Dedifferentiated amniotic fluid mesenchymal stem cell (primary cell): Measurements from ENCODE around the gene MED13L.

Experiments
- DNase-seq: peaks from one replicate; pipeline ENCODE4 v3.0.0-alpha.2; 2016; ENCODE audit errors: extremely low spot score

The MED13L gene

GRCh38 chr12:116090516-116090915 lies 187.0 kb downstream of the MED13L start:
- DNase-seq, result no peak

- DNase-seq, result no peak
Measured at GRCh38 chr12:116089080-116089479, 188.4 kb downstream of the MED13L start.

- DNase-seq, result no peak
Measured at GRCh38 chr12:116087962-116088361, 189.5 kb downstream of the MED13L start.

- DNase-seq, result no peak
Measured at GRCh38 chr12:116087399-116087798, 190.1 kb downstream of the MED13L start.

GRCh38 chr12:116080415-116080814 lies 197.1 kb downstream of the MED13L start:
- DNase-seq, result no peak

- no peak for DNase-seq
Measured at GRCh38 chr12:116078396-116078795, 199.1 kb downstream of the MED13L start.

- no peak for DNase-seq
Measured at GRCh38 chr12:116077431-116077830, 200.1 kb downstream of the MED13L start.

GRCh38 chr12:116076399-116076798 lies 201.1 kb downstream of the MED13L start:
- no peak for DNase-seq

- no peak for DNase-seq
Measured at GRCh38 chr12:116074686-116075085, 202.8 kb downstream of the MED13L start.

- no peak for DNase-seq
Measured at GRCh38 chr12:116071555-116072230, 205.8 kb downstream of the MED13L start.

DNA sequence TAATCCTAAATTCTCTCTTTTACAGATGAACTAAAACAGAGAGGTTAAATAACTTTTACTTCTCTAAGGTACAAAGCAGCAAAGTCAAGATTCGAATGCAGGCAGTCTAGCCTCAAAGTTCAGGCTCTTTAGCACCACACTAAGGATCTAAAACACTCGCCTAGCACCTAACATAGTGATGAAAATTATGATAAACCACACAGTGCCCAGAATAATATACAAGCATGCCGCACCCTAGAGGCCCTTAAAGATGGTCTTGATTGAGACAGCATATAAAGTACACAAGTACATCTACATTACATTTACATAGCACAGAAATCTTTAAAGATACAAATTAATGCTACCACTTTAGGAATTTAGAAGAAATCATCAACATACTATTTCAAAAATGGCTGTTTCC lies 207.0 kb downstream of the MED13L start:
- no peak for DNase-seq

GRCh38 chr12:116069943-116070342 lies 207.6 kb downstream of the MED13L start:
- DNase-seq, result no peak

DNA sequence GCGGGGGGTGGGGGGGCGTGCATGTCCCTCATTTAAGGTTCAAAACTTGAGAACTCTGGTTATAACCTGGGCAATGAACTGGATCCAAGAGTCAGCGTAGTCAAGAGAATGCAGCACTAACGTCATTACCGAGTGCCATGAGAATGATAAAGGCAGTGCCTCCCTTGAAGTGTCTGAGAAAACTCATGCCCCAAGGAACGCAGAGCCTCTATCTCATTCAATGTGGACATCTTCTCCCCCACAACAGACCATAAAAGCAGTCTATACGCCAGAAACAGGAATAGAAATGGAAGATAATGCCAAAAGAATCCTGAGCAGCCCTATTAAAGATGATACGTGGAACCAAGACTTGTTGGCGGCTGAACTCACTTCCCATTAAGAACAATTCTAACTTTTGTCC lies 208.6 kb downstream of the MED13L start:
- DNase-seq, result no peak

- no peak for DNase-seq
Measured at GRCh38 chr12:116068371-116068770, 209.1 kb downstream of the MED13L start.

GRCh38 chr12:116067892-116068291 lies 209.6 kb downstream of the MED13L start:
- no peak for DNase-seq

- no peak for DNase-seq
Measured at GRCh38 chr12:116066381-116067230, 210.9 kb downstream of the MED13L start.

DNA sequence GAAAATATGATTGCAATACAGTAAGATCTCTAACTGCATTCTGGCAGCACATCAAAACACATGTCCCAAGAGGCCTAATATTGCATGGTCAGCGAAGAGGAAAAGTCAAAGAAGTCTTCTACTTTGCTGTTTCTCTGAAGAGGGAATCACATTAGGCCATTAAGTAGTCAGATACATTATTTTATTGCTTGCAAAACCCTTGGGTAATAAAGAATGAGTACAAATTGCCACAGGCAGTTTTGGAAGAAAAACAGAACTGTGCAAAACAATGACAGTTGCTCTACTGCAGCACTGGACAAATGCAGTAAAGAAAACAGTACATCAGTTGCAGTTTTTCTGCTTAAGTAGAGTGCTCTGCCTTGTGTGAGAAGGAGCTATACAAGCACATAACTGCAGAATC lies 211.9 kb downstream of the MED13L start:
- peak; percentile 31 for DNase-seq

DNA sequence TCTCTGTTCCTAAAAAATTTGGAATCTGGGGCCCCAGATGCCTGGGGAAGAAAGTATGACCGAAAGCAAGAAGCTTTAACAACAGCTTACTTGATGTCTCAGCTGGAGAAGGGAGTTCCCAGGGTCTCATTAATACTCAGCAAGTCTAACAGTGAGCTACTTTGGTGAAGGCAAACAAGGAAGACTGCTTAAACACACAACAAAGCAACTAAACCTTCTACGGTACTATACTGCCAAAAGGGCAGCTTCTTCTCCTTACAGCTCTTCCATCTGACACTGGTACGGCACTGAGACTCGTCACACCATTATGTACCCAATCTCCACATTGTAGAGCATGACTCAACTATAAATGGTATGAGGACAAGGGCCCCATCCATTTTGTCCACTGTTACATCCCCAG lies 213.0 kb downstream of the MED13L start:
- no peak for DNase-seq

GRCh38 chr12:116062698-116063097 lies 214.8 kb downstream of the MED13L start:
- DNase-seq, result no peak

DNA sequence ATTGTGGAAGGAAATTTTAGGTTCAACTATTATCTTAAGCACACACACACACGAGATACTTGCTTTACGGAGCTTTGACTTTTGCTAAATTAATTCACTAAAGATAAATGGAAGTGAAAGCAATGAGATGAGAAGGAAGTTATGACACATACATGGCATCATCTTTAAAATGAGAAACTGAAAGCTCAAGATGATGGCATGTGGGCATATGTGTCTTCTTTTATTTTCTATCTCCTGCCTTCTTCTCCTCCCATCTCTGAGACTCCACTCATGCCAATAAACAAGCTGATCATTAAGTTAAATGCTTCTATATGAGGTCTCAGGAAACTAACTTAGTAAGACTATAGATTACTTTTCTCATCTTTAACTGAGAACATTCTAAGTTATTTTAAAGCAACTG lies 216.7 kb downstream of the MED13L start:
- DNase-seq, result no peak

- no peak for DNase-seq
Measured at GRCh38 chr12:116059904-116060303, 217.6 kb downstream of the MED13L start.

DNA sequence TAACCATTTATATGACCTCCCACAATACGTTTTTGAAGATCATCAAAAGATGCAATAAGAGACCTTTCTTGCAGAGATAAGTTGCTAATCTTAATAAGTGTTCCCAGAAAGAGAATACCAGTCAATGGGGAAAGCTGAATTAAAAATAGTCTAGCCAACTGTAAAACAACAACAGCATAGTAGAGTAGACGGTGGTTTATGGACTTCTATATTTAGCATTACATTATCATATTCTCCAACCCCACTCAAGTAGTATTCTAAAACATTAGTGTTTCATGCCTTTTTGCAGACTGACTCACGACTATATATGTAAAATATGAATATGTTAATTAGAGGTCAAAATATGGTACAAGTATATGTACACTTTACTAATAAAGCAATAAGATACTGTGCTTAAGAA lies 218.9 kb downstream of the MED13L start:
- DNase-seq, result no peak

DNA sequence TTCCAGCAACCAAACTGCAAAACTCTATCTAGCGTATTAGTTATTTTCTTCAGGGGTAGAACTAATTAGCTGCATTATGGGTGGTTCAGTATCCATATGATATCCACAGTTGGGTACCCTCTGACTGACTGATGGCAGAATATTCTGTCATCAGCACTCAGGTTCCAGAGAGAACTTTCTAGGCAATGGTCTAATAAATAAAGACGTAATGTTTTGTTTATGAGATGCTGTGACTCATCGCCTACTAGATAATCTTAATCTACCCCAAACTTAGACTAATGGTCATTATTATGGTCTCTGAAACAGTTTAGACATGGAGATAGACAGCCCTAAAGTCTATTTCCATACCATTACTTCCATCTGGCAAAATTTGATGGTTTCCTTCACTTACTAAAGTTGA lies 220.1 kb downstream of the MED13L start:
- no peak for DNase-seq
